Activated gamma-delta T cell (primary cell): ENCODE measurements around the gene FAM234B.

Experiments used
- DNase-seq: peaks from one replicate; lab custom pipeline; 2025; lab: John Stamatoyannopoulos, UW

Gene FAM234B

GRCh38 chr12:13117029-13117428 is 72.8 kb downstream of the FAM234B start:
- DNase-seq = no peak

DNA sequence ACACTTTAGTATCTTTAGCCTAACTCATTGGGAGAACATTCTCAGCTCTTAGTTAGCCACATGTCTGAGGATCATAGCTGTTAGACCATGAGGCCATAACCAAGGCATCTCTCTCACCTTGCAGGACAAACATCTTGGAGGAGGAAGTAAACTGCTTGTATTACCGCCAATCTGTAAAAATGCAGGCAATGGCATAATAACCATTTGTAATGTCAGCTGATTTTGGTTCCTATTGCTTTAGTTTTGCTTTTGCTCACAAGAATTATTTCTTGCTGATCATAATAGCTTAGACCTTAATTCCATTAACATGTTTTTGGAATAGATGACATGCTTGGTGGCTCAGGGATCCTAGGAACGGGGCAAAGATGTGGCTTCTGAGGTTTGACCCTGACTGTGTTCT is 75.6 kb downstream of the FAM234B start:
- no peak for DNase-seq

DNA sequence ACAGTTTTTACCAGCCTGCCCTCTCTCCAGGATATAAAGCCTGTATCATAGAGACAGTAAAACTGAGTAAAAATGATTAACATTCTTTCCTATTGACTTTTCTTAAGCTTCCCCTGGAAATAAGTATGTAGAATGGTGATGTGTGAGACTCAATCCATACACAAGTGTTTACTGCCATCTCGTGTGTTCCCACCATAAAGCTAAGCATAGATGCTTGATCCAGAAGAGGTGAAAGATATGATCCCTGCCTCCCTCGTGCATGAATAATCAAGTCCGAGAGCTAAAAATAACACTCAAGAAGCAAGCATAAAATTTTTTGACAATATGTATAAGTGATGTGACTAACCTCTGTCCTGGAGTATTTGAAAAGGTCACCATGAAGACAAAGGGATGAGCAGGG is 76.2 kb downstream of the FAM234B start:
- DNase-seq = no peak

- no peak for DNase-seq
Observed at GRCh38 chr12:13121568-13121967, 77.4 kb downstream of the FAM234B start.

- no peak for DNase-seq
Observed at GRCh38 chr12:13124656-13125505, 80.7 kb downstream of the FAM234B start.

DNA sequence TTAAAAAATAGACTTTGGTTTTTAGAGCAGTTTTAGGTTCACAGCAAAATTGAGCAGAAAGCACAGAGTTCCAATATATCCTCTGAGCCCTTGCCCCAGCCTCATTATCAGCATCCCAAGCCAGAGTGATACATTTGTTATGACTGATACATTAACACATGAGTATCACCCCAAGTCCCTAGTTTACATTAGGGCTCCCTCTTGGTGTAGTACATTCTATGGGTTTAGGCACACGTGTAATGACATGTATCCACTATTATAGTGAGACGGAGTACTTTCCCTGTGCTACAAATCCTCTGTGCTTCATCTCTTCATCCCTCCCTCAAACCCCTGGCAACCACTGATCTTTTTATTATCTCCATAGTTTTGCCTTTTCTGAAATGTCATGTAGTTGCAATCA is 81.8 kb downstream of the FAM234B start:
- DNase-seq = no peak

DNA sequence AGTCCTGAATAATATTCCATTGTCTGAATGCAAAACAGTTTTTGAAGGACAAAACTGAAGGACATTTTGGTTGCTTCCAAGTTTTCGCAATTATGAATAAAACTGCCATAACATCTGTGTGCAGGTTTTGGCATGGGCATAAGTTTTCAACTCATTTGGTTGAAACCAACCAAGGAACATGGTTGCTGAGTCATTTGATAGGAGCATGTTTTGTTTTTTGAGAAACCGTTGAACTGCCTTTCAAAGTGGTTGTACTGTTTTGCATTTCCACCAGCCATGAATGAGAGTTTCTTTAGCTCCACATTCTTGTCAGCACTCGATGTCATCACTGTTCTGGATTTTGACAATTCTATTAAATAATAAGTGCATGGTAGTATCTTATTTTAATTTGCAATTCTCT is 82.3 kb downstream of the FAM234B start:
- no peak for DNase-seq

- no peak for DNase-seq
Observed at GRCh38 chr12:13127444-13127843, 83.3 kb downstream of the FAM234B start.

- DNase-seq = no peak
Observed at GRCh38 chr12:13128291-13128965, 84.2 kb downstream of the FAM234B start.

GRCh38 chr12:13130981-13131380 is 86.8 kb downstream of the FAM234B start:
- DNase-seq = no peak
